Calu3 (cell line): Measurements from ENCODE around the gene ZNF3. TPM values are rescaled to one million over a fixed set of nuclear protein-coding genes. Genes with fewer than 3 reads are reported as not detected.

Experiments
- BruUV-seq: library from RNA; stranded (reverse); fragments of 400-500 nt; replicated peaks from 2 replicates; lab custom pipeline; 2021; lab: Mats Ljungman, UMichigan
- CTCF ChIA-PET: fragments of 300-600 bp; sonication (Branson Sonifier 250); formaldehyde crosslinking; loops from one replicate; lab custom pipeline; 2022; ENCODE audit warnings: antibody characterized with exemption; lab: Charles Lee
- DNase-seq: peaks from one replicate; pipeline ENCODE4 v3.0.0; 2022
- H3K27ac Mint-ChIP-seq: one replicate; pipeline ENCODE4 v1.8.0; 2022; ENCODE audit warnings: mixed read lengths; ENCODE audit not compliant: unreplicated experiment
- H3K27me3 Mint-ChIP-seq: one replicate; pipeline ENCODE4 v1.8.0; 2022; ENCODE audit warnings: mixed read lengths; ENCODE audit not compliant: unreplicated experiment
- H3K36me3 Mint-ChIP-seq: one replicate; pipeline ENCODE4 v1.8.0; 2022; ENCODE audit warnings: mild to moderate bottlenecking, moderate library complexity, mixed read lengths; ENCODE audit not compliant: insufficient read depth, unreplicated experiment
- H3K4me1 Mint-ChIP-seq: one replicate; pipeline ENCODE4 v1.8.0; 2022; ENCODE audit warnings: mild to moderate bottlenecking, low read depth, mixed read lengths; ENCODE audit not compliant: unreplicated experiment
- H3K4me3 Mint-ChIP-seq: one replicate; pipeline ENCODE4 v1.8.0; 2022; ENCODE audit warnings: mild to moderate bottlenecking, low read depth, moderate library complexity, mixed read lengths; ENCODE audit not compliant: unreplicated experiment
- H3K9me3 Mint-ChIP-seq: one replicate; pipeline ENCODE4 v1.8.0; 2022; ENCODE audit warnings: low read depth, mixed read lengths; ENCODE audit not compliant: unreplicated experiment
- CTCF ChIP-seq: fragments of 200-600 bp; IDR thresholded peaks from one replicate; pipeline ENCODE4 v1.8.0; 2022; ENCODE audit warnings: antibody characterized with exemption; ENCODE audit not compliant: unreplicated experiment
- intact Hi-C: fragments of 100-400 bp; cut with micrococcal nuclease; formaldehyde crosslinking; loops from one replicate; pipeline ENCODE4 v1.10.0; 2022; ENCODE audit not compliant: unreplicated experiment
- total RNA-seq: library from RNA; stranded (reverse); gene quantifications from 2 replicates; pipeline ENCODE4 v1.2.3, GENCODE V29; 2022

Gene ZNF3
- total RNA-seq, 1 experiment from 2014 or later = 26.7 TPM

GRCh38 chr7:100048680-100049079, 32.8 kb downstream of the ZNF3 start:
- no peaks in the 10 kb centered on the region for H3K9me3 Mint-ChIP-seq
- DNase-seq = no peak
- CTCF ChIA-PET = no interaction called here
- no peaks in the 10 kb centered on the region for H3K27me3 Mint-ChIP-seq
- BruUV-seq = no TSS peak
- intact Hi-C loops = no loop called here
- no peak for TF ChIP-seq CTCF
- H3K36me3 Mint-ChIP-seq = peaks cover 7% of the 10 kb centered on the region
- no peak overlapping the region for H3K27ac Mint-ChIP-seq
- H3K4me1 Mint-ChIP-seq = peaks cover 7% of the 10 kb centered on the region
- no peak overlapping the region for H3K4me3 Mint-ChIP-seq

- Mint-ChIP-seq H3K4me3 (no peak overlapping the region), H3K4me1 (no peaks in the 10 kb centered on the region), H3K9me3 (no peaks in the 10 kb centered on the region), H3K36me3 (peaks cover 4% of the 10 kb centered on the region), H3K27ac (no peak overlapping the region), H3K27me3 (no peaks in the 10 kb centered on the region)
- CTCF ChIA-PET = no interaction called here
- intact Hi-C loops = no loop called here
- no peak for TF ChIP-seq CTCF
- DNase-seq = no peak
- no TSS peak for BruUV-seq
Measured at GRCh38 chr7:100044718-100045117, 36.8 kb downstream of the ZNF3 start.

- H3K4me1 Mint-ChIP-seq = no peaks in the 10 kb centered on the region
- intact Hi-C loops = no loop called here
- no TSS peak for BruUV-seq
- no peak for DNase-seq
- CTCF ChIA-PET = no interaction called here
- no peak overlapping the region for H3K4me3 Mint-ChIP-seq
- H3K27me3 Mint-ChIP-seq = no peaks in the 10 kb centered on the region
- peaks cover 3% of the 10 kb centered on the region for H3K36me3 Mint-ChIP-seq
- H3K9me3 Mint-ChIP-seq = no peaks in the 10 kb centered on the region
- TF ChIP-seq CTCF = no peak
- no peak overlapping the region for H3K27ac Mint-ChIP-seq
Measured at GRCh38 chr7:100040575-100040974, 40.9 kb downstream of the ZNF3 start.

GRCh38 chr7:100038326-100038725, 43.2 kb downstream of the ZNF3 start:
- H3K27ac Mint-ChIP-seq = no peak overlapping the region
- no peaks in the 10 kb centered on the region for H3K9me3 Mint-ChIP-seq
- intact Hi-C loops = no loop called here
- CTCF ChIA-PET = no interaction called here
- no peak overlapping the region for H3K4me3 Mint-ChIP-seq
- no peak for DNase-seq
- TF ChIP-seq CTCF = no peak
- BruUV-seq = TSS peak; percentile 3
- H3K36me3 Mint-ChIP-seq = peaks cover 11% of the 10 kb centered on the region
- H3K27me3 Mint-ChIP-seq = no peaks in the 10 kb centered on the region
- no peaks in the 10 kb centered on the region for H3K4me1 Mint-ChIP-seq

GRCh38 chr7:100035876-100036275, 45.6 kb downstream of the ZNF3 start:
- H3K27me3 Mint-ChIP-seq = no peaks in the 10 kb centered on the region
- H3K36me3 Mint-ChIP-seq = peaks cover 17% of the 10 kb centered on the region
- no peak overlapping the region for H3K27ac Mint-ChIP-seq
- intact Hi-C loops = no loop called here
- no peak overlapping the region for H3K4me3 Mint-ChIP-seq
- DNase-seq = no peak
- H3K9me3 Mint-ChIP-seq = no peaks in the 10 kb centered on the region
- no TSS peak for BruUV-seq
- TF ChIP-seq CTCF = no peak
- CTCF ChIA-PET = no interaction called here
- no peaks in the 10 kb centered on the region for H3K4me1 Mint-ChIP-seq
